ENCODE results near the gene SBF2.

- TF ChIP-seq, protein P1, sequence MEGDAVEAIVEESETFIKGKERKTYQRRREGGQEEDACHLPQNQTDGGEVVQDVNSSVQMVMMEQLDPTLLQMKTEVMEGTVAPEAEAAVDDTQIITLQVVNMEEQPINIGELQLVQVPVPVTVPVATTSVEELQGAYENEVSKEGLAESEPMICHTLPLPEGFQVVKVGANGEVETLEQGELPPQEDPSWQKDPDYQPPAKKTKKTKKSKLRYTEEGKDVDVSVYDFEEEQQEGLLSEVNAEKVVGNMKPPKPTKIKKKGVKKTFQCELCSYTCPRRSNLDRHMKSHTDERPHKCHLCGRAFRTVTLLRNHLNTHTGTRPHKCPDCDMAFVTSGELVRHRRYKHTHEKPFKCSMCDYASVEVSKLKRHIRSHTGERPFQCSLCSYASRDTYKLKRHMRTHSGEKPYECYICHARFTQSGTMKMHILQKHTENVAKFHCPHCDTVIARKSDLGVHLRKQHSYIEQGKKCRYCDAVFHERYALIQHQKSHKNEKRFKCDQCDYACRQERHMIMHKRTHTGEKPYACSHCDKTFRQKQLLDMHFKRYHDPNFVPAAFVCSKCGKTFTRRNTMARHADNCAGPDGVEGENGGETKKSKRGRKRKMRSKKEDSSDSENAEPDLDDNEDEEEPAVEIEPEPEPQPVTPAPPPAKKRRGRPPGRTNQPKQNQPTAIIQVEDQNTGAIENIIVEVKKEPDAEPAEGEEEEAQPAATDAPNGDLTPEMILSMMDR (IDR thresholded peaks at IDR 0.05) = no peak
- no peak for TF ChIP-seq POLR2A (IDR thresholded peaks at IDR 0.05)
- TF ChIP-seq EP300 (IDR thresholded peaks at IDR 0.05) = no peak
These were observed 322.1 kb downstream of the SBF2 start for GRCh38 chr11:9971894-9972293.

Measured in tibial nerve (tissue), 4 donors.